OCI-LY7 (cell line): ENCODE measurements around the gene SYT15. TPM values are rescaled to one million over a fixed set of nuclear protein-coding genes. Genes with fewer than 3 reads are reported as not detected.

Experiments used
- BruUV-seq: library from RNA; stranded (reverse); fragments of 400-500 nt; replicated peaks from 2 replicates; lab custom pipeline; 2021; lab: Mats Ljungman, UMichigan
- CTCF ChIA-PET: fragments of 300-600 bp; sonication (Branson Sonifier 250); formaldehyde crosslinking; loops from one replicate; lab custom pipeline; 2022; ENCODE audit warnings: antibody characterized with exemption; ENCODE audit not compliant: unreplicated experiment; lab: Charles Lee
- POLR2A ChIA-PET: fragments of 300-600 bp; sonication (Branson Sonifier 250); formaldehyde crosslinking; loops from one replicate; lab custom pipeline; 2022; ENCODE audit warnings: antibody characterized with exemption; lab: Charles Lee
- DNase-seq: peaks from one replicate; pipeline ENCODE4 v3.0.0-alpha.2; 2015; ENCODE audit warnings: low spot score
- H2AFZ ChIP-seq: fragments of 200-600 bp; sonication (generic), shearing (Covaris generic); 2 replicates; pipeline ENCODE4 v1.6.1; 2014; ENCODE audit warnings: mild to moderate bottlenecking, antibody characterized with exemption, low read length, moderate library complexity
- H3K27ac ChIP-seq: fragments of 200-600 bp; sonication (generic); 2 replicates; pipeline ENCODE4 v1.5.1; 2014; ENCODE audit warnings: mixed run types, low read depth, mild to moderate bottlenecking, moderate library complexity, low read length, inconsistent platforms; ENCODE audit not compliant: poor library complexity, severe bottlenecking
- H3K36me3 ChIP-seq: fragments of 200-600 bp; sonication (generic); 2 replicates; pipeline ENCODE4 v1.6.1; 2014; ENCODE audit warnings: mild to moderate bottlenecking, antibody characterized with exemption, low read length, moderate library complexity, mixed read lengths; ENCODE audit not compliant: insufficient read depth
- H3K4me1 ChIP-seq: fragments of 200-600 bp; sonication (generic); 2 replicates; pipeline ENCODE4 v1.5.1; 2014; ENCODE audit warnings: mild to moderate bottlenecking, low read length; ENCODE audit not compliant: insufficient read depth, poor library complexity, severe bottlenecking
- H3K4me2 ChIP-seq: fragments of 200-600 bp; sonication (generic); 2 replicates; pipeline ENCODE4 v1.6.1; 2014; ENCODE audit warnings: mild to moderate bottlenecking, low read length
- H3K4me3 ChIP-seq: fragments of 200-600 bp; sonication (generic); 2 replicates; pipeline ENCODE4 v1.5.1; 2014; ENCODE audit warnings: mild to moderate bottlenecking, low read depth, low read length; ENCODE audit not compliant: poor library complexity, severe bottlenecking
- H3K79me2 ChIP-seq: fragments of 200-600 bp; sonication (generic); 2 replicates; pipeline ENCODE4 v1.6.1; 2016; ENCODE audit warnings: low read depth, mild to moderate bottlenecking, low read length, moderate library complexity, mixed read lengths; ENCODE audit not compliant: insufficient read depth
- H3K9me2 ChIP-seq: fragments of 200-600 bp; sonication (generic); 2 replicates; pipeline ENCODE4 v1.6.1; 2016; ENCODE audit warnings: mild to moderate bottlenecking, low read length, mixed read lengths; ENCODE audit not compliant: insufficient read depth
- H3K9me3 ChIP-seq: fragments of 200-600 bp; sonication (generic); 2 replicates; pipeline ENCODE4 v1.6.1; 2014; ENCODE audit warnings: mild to moderate bottlenecking, mixed run types, low read length, mixed read lengths
- H4K20me1 ChIP-seq: fragments of 200-600 bp; sonication (generic); 2 replicates; pipeline ENCODE4 v1.6.1; 2014; ENCODE audit warnings: mild to moderate bottlenecking, antibody characterized with exemption, low read length, moderate library complexity, mixed read lengths; ENCODE audit not compliant: insufficient read depth
- EZH2phosphoT487 ChIP-seq: fragments of 200-600 bp; sonication (generic); IDR thresholded peaks from 2 replicates; pipeline ENCODE4 v1.6.1; 2018; ENCODE audit warnings: low read depth, borderline replicate concordance, mild to moderate bottlenecking, mixed run types, antibody characterized with exemption, low read length, moderate library complexity, mixed read lengths
- intact Hi-C: fragments of 100-400 bp; cut with micrococcal nuclease; formaldehyde crosslinking; loops from one replicate; pipeline ENCODE4 v1.10.0; 2022; ENCODE audit not compliant: unreplicated experiment
- total RNA-seq, 2 experiments: library from RNA; depleted of rRNA in 1 of 2; stranded (reverse); fragments of >200 nt in 1 of 2; shearing (Covaris generic) in 1 of 2; gene quantifications; 2 replicates each; pipeline ENCODE4 v1.2.3, GENCODE V29; 2014 to 2022
- TF ChIP-seq, protein P1 (sequence below): fragments of 200-600 bp; sonication (generic); conservative IDR thresholded peaks from 2 replicates; pipeline ENCODE4 v1.5.1; 2014; ENCODE audit warnings: mild to moderate bottlenecking, antibody characterized with exemption, low read length, moderate library complexity, mixed read lengths

Gene SYT15
- total RNA-seq, 2 experiments from 2014 or later, result 0.25 to 2.1 TPM

DNA sequence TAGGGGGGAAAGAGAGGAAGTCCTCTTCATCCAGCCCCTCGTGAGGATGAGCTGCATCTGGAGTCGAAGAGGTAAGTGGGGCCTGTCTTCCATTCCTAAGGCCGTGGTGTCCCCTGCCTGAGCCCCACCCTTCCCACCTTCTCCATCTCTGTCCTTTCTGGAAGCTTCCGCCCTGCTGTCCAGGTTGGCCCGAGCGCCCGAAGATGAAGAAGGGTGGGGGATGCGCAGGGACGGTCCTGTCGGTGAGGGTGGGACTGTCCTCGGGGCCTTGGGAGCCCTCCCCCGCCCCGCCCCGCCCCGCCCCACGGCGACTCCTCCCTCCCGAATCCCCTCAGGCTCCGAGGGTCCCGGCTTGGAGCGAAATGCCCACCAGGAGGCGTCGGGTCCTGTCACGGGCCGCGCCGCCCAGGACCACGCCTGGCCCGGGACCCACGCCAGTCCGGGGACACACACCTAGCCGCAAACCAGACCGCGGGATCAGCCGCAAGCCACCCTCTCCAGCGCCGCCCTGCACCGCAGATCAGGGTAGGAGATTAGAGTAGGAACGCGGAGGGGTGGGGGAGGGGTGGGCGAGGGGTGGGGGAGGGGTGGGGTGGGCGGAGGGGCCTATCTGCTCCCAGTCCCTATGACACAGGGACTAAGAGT is 37.8 kb upstream of the SYT15 start:
- no peak overlapping the region for H3K27ac ChIP-seq
- ChIA-PET POLR2A (no interaction called here), CTCF (no interaction called here)
- no TSS peak for BruUV-seq
- no peaks in the 10 kb centered on the region for H3K79me2 ChIP-seq
- no peak for DNase-seq
- H2AFZ ChIP-seq, result no peak overlapping the region
- H3K9me2 ChIP-seq, result no peaks in the 10 kb centered on the region
- no peaks in the 10 kb centered on the region for H3K9me3 ChIP-seq
- no peak for TF ChIP-seq EZH2phosphoT487
- TF ChIP-seq, protein P1, sequence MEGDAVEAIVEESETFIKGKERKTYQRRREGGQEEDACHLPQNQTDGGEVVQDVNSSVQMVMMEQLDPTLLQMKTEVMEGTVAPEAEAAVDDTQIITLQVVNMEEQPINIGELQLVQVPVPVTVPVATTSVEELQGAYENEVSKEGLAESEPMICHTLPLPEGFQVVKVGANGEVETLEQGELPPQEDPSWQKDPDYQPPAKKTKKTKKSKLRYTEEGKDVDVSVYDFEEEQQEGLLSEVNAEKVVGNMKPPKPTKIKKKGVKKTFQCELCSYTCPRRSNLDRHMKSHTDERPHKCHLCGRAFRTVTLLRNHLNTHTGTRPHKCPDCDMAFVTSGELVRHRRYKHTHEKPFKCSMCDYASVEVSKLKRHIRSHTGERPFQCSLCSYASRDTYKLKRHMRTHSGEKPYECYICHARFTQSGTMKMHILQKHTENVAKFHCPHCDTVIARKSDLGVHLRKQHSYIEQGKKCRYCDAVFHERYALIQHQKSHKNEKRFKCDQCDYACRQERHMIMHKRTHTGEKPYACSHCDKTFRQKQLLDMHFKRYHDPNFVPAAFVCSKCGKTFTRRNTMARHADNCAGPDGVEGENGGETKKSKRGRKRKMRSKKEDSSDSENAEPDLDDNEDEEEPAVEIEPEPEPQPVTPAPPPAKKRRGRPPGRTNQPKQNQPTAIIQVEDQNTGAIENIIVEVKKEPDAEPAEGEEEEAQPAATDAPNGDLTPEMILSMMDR, result no peak
- no peak overlapping the region for H3K4me3 ChIP-seq
- H3K36me3 ChIP-seq, result no peaks in the 10 kb centered on the region
- H4K20me1 ChIP-seq, result no peaks in the 10 kb centered on the region
- no peaks in the 10 kb centered on the region for H3K4me1 ChIP-seq
- intact Hi-C loops, result no loop called here
- no peak overlapping the region for H3K4me2 ChIP-seq

DNA sequence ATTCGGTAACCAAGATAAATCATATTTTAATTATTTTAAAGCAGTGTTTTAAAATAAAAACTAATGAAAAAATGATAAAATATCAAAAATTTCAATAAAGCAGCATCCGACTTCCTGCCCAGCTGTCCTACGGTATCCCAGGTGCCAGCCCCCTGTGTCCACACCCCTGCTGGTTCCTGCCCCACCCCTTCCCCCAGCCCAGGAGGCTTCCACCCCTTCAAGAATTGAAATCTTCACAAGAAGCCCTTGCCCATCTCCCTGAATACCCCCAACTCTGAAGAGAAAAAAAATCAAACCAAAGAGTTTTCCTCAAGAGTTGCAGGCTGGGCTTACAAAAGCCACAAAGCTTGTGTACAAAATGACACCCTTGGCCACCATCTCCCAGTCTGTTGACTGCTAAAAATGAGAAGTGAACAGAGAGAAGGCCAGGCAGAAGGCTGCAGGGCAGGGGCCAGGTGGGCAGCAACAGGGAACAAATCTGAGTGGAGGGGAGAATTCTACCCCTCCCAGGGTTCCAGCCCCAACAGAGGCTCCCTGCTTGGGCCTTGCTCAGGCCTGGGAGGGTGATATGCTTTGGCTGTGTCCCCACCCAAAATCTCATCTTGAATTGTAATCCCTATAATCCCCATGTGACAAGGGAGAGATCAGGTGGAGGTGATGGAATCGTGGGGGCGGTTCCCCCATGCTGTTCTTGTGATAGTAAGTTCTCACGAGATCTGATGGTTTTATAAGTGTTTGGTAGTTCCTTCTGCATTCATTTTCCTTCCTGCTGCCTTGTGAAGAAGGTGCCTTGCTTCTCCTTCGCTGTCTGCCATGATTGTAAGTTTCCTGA is 37.0 kb upstream of the SYT15 start:
- no peaks in the 10 kb centered on the region for H3K4me1 ChIP-seq
- no TSS peak for BruUV-seq
- ChIA-PET CTCF (no interaction called here), POLR2A (no interaction called here)
- intact Hi-C loops, result no loop called here
- no peak overlapping the region for H3K4me3 ChIP-seq
- no peaks in the 10 kb centered on the region for H3K9me2 ChIP-seq
- no peaks in the 10 kb centered on the region for H3K36me3 ChIP-seq
- H3K4me2 ChIP-seq, result no peak overlapping the region
- no peak overlapping the region for H3K27ac ChIP-seq
- H3K79me2 ChIP-seq, result no peaks in the 10 kb centered on the region
- H2AFZ ChIP-seq, result no peak overlapping the region
- no peaks in the 10 kb centered on the region for H4K20me1 ChIP-seq
- no peak for TF ChIP-seq EZH2phosphoT487
- TF ChIP-seq, protein P1, result no peak
- no peak for DNase-seq
- H3K9me3 ChIP-seq, result no peaks in the 10 kb centered on the region
